Choroid plexus epithelial cell (primary cell): ENCODE data around the gene HHEX.

Source experiments
- DNase-seq: peaks from one replicate; pipeline ENCODE4 v3.0.0-alpha.2; 2010; ENCODE audit warnings: low read depth
- H3K4me3 ChIP-seq: 2 replicates; pipeline ENCODE4 v1.5.1; 2011; ENCODE audit warnings: low read depth, mild to moderate bottlenecking, control low read depth, low read length, moderate library complexity
- CTCF ChIP-seq: conservative IDR thresholded peaks from 2 replicates; pipeline ENCODE4 v1.5.1; 2011; ENCODE audit warnings: low read depth, mild to moderate bottlenecking, control low read depth, inconsistent platforms, low read length, moderate library complexity

HHEX gene

GRCh38 chr10:92692697-92693533 is 3.2 kb downstream of the HHEX start:
- H3K4me3 ChIP-seq: no peak overlapping the region
- no peak for DNase-seq
- no peak for TF ChIP-seq CTCF

GRCh38 chr10:92693534-92693893 is 3.8 kb downstream of the HHEX start:
- no peak for DNase-seq

GRCh38 chr10:92695679-92696605 is 6.2 kb downstream of the HHEX start:
- peak overlapping the region; percentile 66 for H3K4me3 ChIP-seq
- peak; percentile 64 for DNase-seq
- no peak for TF ChIP-seq CTCF

More at GRCh38 chr10:92693534-92693893, 3.8 kb downstream of the HHEX start:
- H3K4me3 ChIP-seq: no peak overlapping the region
- no peak for TF ChIP-seq CTCF

- peak; percentile 9 for TF ChIP-seq CTCF
- no peak for DNase-seq
- no peak overlapping the region for H3K4me3 ChIP-seq
Observed at GRCh38 chr10:92696606-92697383, 7.0 kb downstream of the HHEX start.

- no peak for DNase-seq
Observed at GRCh38 chr10:92697663-92698511, 8.1 kb downstream of the HHEX start.

More at GRCh38 chr10:92697663-92698511, 8.1 kb downstream of the HHEX start:
- TF ChIP-seq CTCF: no peak
- no peak overlapping the region for H3K4me3 ChIP-seq
